ENCODE data around the gene SLAMF9. TPM values are rescaled to one million over a fixed set of nuclear protein-coding genes. Genes with fewer than 3 reads are reported as not detected.

SLAMF9 gene
- total RNA-seq, 4 donors from 2014 or later = not detected

GRCh38 chr1:159962176-159962575, 8.1 kb upstream of the SLAMF9 start:
- Histone ChIP-seq H3K4me3 (peak overlapping the region; percentile 34), H3K9me3 (no peaks in the 10 kb centered on the region), H3K27ac (peak overlapping the region; percentile 62), H3K36me3 (no peaks in the 10 kb centered on the region), H3K27me3 (no peaks in the 10 kb centered on the region), H3K4me1 (peaks cover 46% of the 10 kb centered on the region)
- WGBS = 66% methylated on average over 11 of the region's 11 CpGs
- no peak for TF ChIP-seq EP300 (IDR thresholded peaks at IDR 0.05)
- TF ChIP-seq CTCF (IDR thresholded peaks at IDR 0.05) = no peak
- TF ChIP-seq POLR2AphosphoS5 (IDR thresholded peaks at IDR 0.05) = no peak
- TF ChIP-seq POLR2A (IDR thresholded peaks at IDR 0.05) = no peak
- no peak for DNase-seq (ENCODE audit: low spot score in 2 of 2)

- no peak for TF ChIP-seq POLR2A (IDR thresholded peaks at IDR 0.05)
- no peak for TF ChIP-seq CTCF (IDR thresholded peaks at IDR 0.05)
- no peak for TF ChIP-seq EP300 (IDR thresholded peaks at IDR 0.05)
- TF ChIP-seq POLR2AphosphoS5 (IDR thresholded peaks at IDR 0.05) = no peak
Measured at GRCh38 chr1:159961636-159962035, 7.6 kb upstream of the SLAMF9 start.

GRCh38 chr1:159960721-159961381, 6.8 kb upstream of the SLAMF9 start:
- no peak for TF ChIP-seq POLR2A (IDR thresholded peaks at IDR 0.05)
- peak in 1 of 3 donors; percentile 30 for TF ChIP-seq POLR2AphosphoS5 (IDR thresholded peaks at IDR 0.05)
- H3K27ac ChIP-seq = peak overlapping the region; percentile 62
- peak; percentile 84 to 86 for DNase-seq (ENCODE audit: low spot score in 2 of 2)
- no peaks in the 10 kb centered on the region for H3K36me3 ChIP-seq
- H3K4me1 ChIP-seq = peaks cover 46% of the 10 kb centered on the region
- 27% methylated on average over 5 of the region's 5 CpGs for WGBS
- peak overlapping the region; percentile 34 for H3K4me3 ChIP-seq
- no peaks in the 10 kb centered on the region for H3K27me3 ChIP-seq
- no peaks in the 10 kb centered on the region for H3K9me3 ChIP-seq

More at GRCh38 chr1:159961636-159962035, 7.6 kb upstream of the SLAMF9 start:
- Histone ChIP-seq H3K27me3 (no peaks in the 10 kb centered on the region), H3K9me3 (no peaks in the 10 kb centered on the region), H3K36me3 (no peaks in the 10 kb centered on the region), H3K4me3 (peak overlapping the region; percentile 34), H3K4me1 (peaks cover 46% of the 10 kb centered on the region), H3K27ac (peak overlapping the region; percentile 62)
- no peak for DNase-seq (ENCODE audit: low spot score in 2 of 2)
- 66% methylated on average over 15 of the region's 15 CpGs for WGBS

GRCh38 chr1:159959451-159959850, 5.4 kb upstream of the SLAMF9 start:
- Histone ChIP-seq H3K27ac (peak overlapping the region; percentile 43), H3K4me3 (no peak overlapping the region), H3K36me3 (no peaks in the 10 kb centered on the region), H3K4me1 (peaks cover 39% of the 10 kb centered on the region), H3K27me3 (no peaks in the 10 kb centered on the region), H3K9me3 (no peaks in the 10 kb centered on the region)
- TF ChIP-seq POLR2AphosphoS5 (IDR thresholded peaks at IDR 0.05) (no peak), CTCF (IDR thresholded peaks at IDR 0.05) (no peak), POLR2A (IDR thresholded peaks at IDR 0.05) (no peak), EP300 (IDR thresholded peaks at IDR 0.05) (no peak)
- WGBS = 36% methylated on average over 4 of the region's 4 CpGs
- peak in 1 of 2 donors; percentile 64 for DNase-seq (ENCODE audit: low spot score in 2 of 2)

- DNase-seq (ENCODE audit: low spot score in 2 of 2) = peak in 1 of 2 donors; percentile 7
- WGBS = 63% methylated on average over 3 of the region's 3 CpGs
- Histone ChIP-seq H3K27me3 (no peaks in the 10 kb centered on the region), H3K4me3 (no peak overlapping the region), H3K36me3 (no peaks in the 10 kb centered on the region), H3K4me1 (peaks cover 39% of the 10 kb centered on the region), H3K27ac (peak overlapping the region; percentile 43), H3K9me3 (no peaks in the 10 kb centered on the region)
- TF ChIP-seq EP300 (IDR thresholded peaks at IDR 0.05) (no peak), POLR2AphosphoS5 (IDR thresholded peaks at IDR 0.05) (no peak), CTCF (IDR thresholded peaks at IDR 0.05) (no peak), POLR2A (IDR thresholded peaks at IDR 0.05) (no peak)
Measured at GRCh38 chr1:159958719-159959380, 4.8 kb upstream of the SLAMF9 start.

All from suprapubic skin (tissue), 4 donors.